HCT116 (cell line): Measurements from ENCODE around the gene FMR1.

Experiments used
- ATF3 ChIP-seq: IDR thresholded peaks from 2 replicates; pipeline ENCODE4 v1.6.1; 2012
- CTCF ChIP-seq, 3 experiments: fragments of 200-600 bp in 1 of 3; sonication (generic) in 1 of 3; IDR thresholded peaks in 2 of 3; conservative IDR thresholded peaks in 1 of 3; 2 replicates each; pipeline ENCODE4 v1.5.1; 2012 to 2017; ENCODE audit warnings: low read depth in 2 of 3, low read length in 2 of 3, antibody characterized with exemption in 1 of 3, borderline replicate concordance in 1 of 3, control low read depth in 1 of 3, mild to moderate bottlenecking in 1 of 3, mixed read lengths in 1 of 3, mixed run types in 1 of 3, moderate library complexity in 1 of 3; ENCODE audit not compliant: insufficient read depth in 1 of 3
- ELF1 ChIP-seq: IDR thresholded peaks from 2 replicates; pipeline ENCODE4 v1.6.1; 2012; ENCODE audit warnings: low read depth, borderline replicate concordance
- EZH2 ChIP-seq: fragments of 200-600 bp; sonication (generic); IDR thresholded peaks from 2 replicates; pipeline ENCODE4 v1.6.1; 2017; ENCODE audit warnings: antibody characterized with exemption, mixed run types
- EZH2phosphoT487 ChIP-seq: fragments of 200-600 bp; IDR thresholded peaks from 2 replicates; pipeline ENCODE4 v1.6.1; 2018; ENCODE audit warnings: antibody characterized with exemption, borderline replicate concordance
- JUND ChIP-seq: IDR thresholded peaks from 2 replicates; pipeline ENCODE4 v1.6.1; 2012
- POLR2A ChIP-seq: IDR thresholded peaks from 2 replicates; pipeline ENCODE4 v1.7.0; 2011; ENCODE audit warnings: borderline replicate concordance; ENCODE audit not compliant: insufficient read depth, insufficient read length; ENCODE audit errors: extremely low read depth
- POLR2AphosphoS5 ChIP-seq: IDR thresholded peaks from 2 replicates; pipeline ENCODE4 v1.6.1; 2011; ENCODE audit warnings: mild to moderate bottlenecking, low read depth, low read length, moderate library complexity
- RAD21 ChIP-seq: IDR thresholded peaks from 2 replicates; pipeline ENCODE4 v1.6.1; 2012; ENCODE audit warnings: low read depth, mild to moderate bottlenecking
- SP1 ChIP-seq: IDR thresholded peaks from 2 replicates; pipeline ENCODE4 v1.6.1; 2012; ENCODE audit warnings: low read depth
- TF ChIP-seq, protein P1 (sequence below): IDR thresholded peaks from 2 replicates; pipeline ENCODE4 v1.6.1; 2012; ENCODE audit warnings: low read depth

GRCh38 chrX:147981038-147981752 is 69.5 kb downstream of the FMR1 start, which contains the start of gene FMR1NB:
- TF ChIP-seq, protein P1, sequence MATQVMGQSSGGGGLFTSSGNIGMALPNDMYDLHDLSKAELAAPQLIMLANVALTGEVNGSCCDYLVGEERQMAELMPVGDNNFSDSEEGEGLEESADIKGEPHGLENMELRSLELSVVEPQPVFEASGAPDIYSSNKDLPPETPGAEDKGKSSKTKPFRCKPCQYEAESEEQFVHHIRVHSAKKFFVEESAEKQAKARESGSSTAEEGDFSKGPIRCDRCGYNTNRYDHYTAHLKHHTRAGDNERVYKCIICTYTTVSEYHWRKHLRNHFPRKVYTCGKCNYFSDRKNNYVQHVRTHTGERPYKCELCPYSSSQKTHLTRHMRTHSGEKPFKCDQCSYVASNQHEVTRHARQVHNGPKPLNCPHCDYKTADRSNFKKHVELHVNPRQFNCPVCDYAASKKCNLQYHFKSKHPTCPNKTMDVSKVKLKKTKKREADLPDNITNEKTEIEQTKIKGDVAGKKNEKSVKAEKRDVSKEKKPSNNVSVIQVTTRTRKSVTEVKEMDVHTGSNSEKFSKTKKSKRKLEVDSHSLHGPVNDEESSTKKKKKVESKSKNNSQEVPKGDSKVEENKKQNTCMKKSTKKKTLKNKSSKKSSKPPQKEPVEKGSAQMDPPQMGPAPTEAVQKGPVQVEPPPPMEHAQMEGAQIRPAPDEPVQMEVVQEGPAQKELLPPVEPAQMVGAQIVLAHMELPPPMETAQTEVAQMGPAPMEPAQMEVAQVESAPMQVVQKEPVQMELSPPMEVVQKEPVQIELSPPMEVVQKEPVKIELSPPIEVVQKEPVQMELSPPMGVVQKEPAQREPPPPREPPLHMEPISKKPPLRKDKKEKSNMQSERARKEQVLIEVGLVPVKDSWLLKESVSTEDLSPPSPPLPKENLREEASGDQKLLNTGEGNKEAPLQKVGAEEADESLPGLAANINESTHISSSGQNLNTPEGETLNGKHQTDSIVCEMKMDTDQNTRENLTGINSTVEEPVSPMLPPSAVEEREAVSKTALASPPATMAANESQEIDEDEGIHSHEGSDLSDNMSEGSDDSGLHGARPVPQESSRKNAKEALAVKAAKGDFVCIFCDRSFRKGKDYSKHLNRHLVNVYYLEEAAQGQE, result no peak
- TF ChIP-seq CTCF (IDR thresholded peaks at IDR 0.05 in 2 of 3, conservative IDR thresholded peaks at IDR 0.05 in 1 of 3; ENCODE audit: borderline replicate concordance in 1 of 3, insufficient read depth in 1 of 3, low read depth in 2 of 3, low read length in 2 of 3), result no peak
- TF ChIP-seq EZH2, result no peak
- TF ChIP-seq POLR2AphosphoS5, result no peak
- TF ChIP-seq SP1, result no peak
- no peak for TF ChIP-seq EZH2phosphoT487
- no peak for TF ChIP-seq POLR2A
- TF ChIP-seq ELF1, result no peak
- no peak for TF ChIP-seq RAD21
- TF ChIP-seq JUND, result no peak
- no peak for TF ChIP-seq ATF3
